HCEC 1CT (cell line): Measurements from ENCODE around the gene TMEM132D.

Experiments used
- DNase-seq: peaks from one replicate; pipeline ENCODE4 v3.0.0-alpha.2; 2017

Gene TMEM132D

DNA sequence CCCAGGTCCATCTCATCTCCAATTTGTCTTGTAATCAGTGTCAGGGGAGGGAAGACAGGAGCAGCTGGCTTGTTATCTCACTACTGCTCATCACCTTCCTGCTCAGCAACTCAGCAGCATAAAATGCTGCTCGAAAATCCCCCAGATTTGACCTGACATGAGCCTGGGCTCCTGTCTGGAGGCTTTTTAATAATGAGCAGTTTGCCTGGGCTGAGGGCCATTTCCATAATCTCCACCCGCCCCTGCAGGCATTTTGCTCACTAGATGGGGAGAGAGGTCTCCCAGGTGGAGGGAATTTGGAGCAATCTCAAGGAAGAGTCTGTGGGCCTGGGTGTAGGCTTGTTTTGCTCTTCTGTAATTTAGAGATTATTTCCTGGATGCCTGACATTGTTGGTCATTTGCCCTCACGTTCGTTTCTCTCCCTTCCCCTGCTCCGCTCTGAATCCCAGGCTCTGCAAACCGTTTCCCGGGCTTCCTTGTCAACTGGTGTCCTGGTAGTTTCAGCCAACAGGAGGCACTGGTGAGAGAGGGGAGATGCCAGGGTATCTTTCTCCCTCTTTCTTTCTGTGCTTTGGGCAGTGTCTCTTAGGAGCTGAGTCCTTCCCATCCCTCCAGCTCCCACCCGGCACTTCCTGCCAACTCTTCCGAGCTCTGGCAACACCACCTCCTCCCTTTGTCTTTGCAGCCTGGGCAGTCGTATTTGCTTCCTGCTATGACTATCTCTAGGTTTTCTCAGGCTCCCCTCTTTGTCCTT is 751.3 kb downstream of the TMEM132D start:
- no peak for DNase-seq

DNA sequence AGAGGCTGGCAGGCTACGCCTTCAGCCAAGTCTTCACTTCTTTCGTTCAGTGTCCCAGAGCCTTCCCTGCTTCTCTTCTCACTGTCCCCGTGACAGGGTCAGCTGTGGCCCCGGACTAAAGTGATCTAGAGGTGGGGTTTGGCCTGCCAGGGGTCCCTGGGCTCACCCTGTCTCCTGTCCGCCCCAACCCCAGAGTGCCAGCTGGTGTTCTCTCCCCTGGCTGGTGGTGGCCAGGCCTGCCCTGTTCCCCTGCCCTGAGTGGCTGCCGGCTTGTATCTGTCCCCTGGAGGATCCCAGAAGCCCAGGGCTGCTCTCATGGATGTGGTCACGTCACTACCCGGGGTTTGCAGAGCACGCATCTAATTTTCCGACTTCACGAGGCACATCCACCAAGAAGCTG is 753.1 kb downstream of the TMEM132D start:
- DNase-seq: no peak

DNA sequence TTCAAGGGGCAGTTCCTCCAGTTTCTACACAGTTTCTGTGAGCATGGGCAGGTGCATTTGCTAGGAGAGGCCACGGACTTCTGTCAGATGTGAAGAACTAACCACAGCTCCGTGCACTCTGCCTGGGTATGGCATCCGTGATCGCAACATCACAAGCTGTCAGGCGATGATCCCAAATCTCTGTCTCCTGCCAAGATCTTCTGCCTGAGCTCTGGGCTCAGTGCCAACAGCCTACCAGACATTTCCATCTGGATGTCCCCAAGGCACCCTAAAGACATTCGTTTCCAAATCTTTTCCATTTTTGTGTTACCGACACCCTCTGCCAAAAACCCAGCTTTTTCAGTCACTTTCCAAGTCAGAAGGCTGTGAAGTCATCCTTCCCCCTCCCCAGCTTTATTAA is 758.4 kb downstream of the TMEM132D start:
- DNase-seq: no peak

DNA sequence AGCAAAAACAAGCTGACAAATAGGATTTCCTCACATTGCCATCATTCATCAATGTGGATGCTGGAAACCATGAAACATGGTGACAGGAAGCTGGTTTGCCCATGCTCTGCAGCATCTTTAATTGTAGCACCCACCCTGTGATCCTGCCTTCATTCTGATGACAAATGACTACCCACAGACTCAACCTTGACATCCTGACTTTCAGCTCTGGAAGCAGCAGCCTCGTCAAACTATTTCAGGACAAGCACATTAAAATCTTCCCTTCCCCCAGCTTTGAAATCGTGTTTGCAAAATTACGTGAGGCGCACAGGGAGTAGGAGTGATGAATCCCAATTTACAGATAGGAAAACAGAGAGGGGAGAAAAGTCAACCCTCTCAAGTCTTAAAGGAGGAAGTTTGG is 765.0 kb downstream of the TMEM132D start:
- DNase-seq: no peak

DNA sequence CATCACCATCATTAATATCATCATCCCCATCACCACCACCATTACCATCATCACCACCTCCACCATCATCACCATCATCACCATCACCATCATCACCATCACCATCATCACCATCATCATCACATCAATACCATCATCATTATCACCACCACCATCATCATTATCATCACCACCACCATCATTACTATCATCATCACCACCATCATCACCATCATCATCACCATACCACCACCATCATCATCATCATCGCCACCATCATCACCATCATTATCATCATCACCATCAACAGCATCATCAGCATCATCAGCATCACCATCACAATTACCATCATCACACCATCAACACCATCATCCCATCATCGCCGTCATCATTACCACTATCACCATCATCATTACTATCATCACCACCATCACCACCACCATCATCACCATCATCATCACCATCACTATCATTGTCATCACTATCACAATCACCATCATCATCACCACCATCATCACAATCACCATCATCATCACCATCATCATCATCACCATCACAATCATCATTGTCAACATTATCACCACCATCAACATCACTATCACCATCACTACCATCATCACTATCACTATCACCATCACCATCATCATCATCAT is 767.0 kb downstream of the TMEM132D start:
- no peak for DNase-seq

DNA sequence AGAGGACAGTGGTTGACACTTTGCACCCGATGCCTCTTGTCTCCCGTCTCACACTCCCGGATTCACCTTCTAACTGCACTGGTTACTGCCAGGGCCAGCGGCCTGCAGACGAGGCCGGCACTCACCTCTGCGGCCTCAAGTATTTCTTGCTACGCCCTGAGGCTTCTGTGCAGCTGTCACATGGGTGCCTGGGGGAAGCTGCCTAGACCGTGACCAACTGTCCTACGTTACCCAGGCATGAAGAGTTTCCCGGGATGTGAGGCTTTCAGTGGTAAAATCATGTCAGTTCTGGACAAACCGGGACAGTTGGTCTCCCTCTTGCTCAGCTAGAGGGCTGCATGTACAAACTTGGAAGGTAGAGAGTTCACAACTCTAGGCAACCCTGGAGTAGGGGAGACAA is 776.1 kb downstream of the TMEM132D start:
- no peak for DNase-seq

DNA sequence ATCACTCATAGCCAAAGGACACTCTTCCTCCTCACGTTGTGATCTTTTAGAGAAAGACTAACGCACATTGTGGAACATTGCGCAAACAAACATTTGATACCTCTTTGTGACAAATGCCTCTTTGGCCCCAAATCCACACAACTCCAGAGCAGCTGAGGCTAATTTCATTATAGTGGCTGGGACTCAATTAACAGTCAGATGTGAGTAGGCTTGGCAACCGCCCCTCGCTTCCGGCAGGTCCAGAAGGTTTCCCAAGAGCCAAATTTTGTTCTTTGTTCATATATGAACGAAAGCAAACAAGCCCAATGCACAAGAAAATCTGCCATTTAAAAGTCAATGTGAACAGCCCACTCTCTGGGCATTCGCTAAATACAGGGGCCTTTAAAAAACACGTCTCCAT is 776.6 kb downstream of the TMEM132D start:
- DNase-seq: no peak

DNA sequence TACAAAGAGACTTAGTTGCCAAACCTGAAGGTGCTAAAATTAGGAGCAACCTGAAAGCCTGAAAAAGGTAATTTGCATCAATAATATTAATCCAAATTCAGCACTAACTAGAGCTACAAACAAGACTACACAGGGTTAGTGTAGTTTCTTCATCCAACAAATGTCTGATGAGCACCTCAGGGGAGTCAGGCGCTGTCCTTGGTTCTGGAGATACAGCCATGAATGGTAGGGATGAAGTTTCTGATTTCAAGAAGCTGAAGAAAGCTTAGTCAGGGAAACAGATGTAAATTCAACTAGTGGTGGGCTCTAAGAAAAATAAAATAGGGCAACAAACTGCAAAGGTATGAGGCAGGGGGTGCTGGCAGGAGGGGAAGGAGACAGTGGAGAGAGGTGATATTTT is 784.3 kb downstream of the TMEM132D start:
- DNase-seq: no peak

DNA sequence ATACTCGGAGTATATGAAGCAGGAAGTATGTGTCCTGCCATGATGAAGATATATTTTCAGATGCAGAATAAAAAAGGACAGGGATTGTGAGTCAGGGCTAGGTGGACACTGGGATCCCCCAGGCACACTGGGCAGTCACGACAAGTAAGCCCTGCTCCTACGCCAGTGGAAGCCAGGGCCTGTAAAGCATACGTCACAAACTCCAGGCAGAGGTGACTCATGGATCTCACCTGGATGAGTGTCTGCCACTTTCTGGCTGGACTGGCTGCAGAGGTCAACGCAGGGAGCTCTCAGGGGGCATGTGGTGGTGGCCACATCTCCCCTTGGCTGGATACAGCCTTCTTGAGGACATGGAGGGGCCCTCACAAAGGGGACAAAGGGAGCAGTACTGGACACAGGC is 788.3 kb downstream of the TMEM132D start:
- DNase-seq: no peak

DNA sequence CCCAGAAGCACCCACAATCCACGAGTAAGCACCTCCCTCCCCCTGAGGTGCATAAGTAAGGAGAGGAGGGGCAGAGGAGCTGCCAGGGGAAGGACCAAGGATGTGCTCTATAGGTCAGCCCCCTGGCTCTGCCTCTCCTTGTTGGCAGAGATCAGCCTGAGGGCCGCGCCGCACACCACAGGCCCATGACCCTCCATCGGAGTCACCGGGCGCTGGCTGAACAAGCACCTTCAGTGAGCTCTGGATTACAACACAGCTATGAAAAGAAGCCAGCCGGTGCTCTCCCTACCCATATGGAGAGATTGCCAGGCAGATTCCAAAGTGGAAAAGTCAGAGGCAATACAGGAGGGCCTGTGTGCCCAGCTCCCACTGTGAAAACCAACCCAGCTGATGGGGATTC is 793.2 kb downstream of the TMEM132D start:
- DNase-seq: no peak

DNA sequence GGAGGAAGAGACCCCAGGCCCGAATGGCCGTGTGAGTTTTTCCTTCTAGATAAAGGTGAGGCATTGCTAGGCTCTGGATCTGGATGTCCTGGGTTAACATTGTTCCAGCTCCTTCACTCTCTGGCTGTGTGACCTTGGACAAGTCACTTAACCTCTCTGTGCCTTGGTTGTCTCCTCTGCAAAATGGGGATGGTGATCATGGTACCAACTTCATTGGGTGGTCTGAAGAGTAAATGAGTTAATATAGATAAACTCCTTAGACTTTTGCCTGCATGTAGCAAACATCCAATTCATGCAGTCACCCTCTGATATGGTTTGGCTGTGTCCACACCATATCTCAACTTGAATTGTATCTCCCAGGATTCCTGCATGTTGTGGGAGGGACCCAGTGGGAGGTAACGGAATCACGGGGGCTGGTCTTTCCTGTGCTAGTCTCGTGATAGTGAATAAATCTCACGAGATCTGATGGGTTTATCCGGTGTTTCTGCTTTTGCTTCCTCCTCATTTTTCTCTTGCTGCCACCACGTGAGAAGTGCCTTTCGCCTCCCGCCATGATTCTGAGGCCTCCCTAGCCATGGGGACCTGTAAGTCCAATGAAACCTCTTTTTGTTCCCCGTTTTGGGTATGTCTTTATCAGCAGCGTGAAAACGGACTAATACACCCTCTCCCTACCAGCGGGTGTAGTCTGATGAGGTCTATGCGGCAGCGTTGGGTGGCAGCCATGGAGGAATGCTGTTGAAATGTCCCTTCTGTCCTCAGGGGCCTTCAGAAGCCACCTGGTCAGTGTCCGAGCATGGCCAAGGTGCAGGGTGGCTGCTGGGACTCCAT is 794.4 kb downstream of the TMEM132D start:
- DNase-seq: no peak

DNA sequence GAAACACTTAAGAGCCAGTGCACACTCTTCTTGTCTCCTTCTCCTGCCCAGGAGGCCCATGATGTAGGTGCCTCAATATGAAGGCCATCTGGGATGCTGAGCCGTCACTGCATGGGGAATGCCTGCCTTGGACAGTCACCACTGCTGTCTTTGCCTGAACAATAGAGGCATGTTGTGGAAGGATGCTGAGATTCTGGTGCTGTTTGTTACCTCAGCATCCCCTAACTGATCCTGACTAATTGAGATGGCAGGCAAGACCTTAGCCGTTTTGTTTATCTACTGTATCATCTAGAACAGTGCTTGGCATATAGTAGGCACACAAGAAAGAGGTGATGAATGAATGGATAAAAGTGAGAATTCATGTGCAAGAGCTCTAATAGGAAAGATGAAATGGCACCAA is 797.1 kb downstream of the TMEM132D start:
- DNase-seq: no peak

DNA sequence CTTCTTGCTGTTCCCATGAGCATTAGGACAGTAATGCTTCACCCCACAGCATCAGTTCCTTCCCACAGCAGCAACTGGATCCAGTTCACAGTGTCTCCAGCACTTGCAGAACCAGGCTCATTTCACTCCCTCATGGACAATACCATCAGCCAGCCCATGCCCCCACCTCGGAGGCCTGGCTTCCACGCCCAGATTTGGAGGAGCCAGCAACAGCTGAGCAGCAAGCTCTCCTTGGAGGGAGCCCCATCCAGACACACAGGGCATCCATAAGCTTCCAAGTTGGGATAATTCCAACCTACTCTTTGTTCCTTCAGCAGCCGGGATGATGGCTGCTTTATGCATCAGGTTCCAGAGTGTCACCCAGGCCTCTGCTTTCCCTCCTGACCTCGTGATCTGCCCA is 800.6 kb downstream of the TMEM132D start:
- DNase-seq: no peak

DNA sequence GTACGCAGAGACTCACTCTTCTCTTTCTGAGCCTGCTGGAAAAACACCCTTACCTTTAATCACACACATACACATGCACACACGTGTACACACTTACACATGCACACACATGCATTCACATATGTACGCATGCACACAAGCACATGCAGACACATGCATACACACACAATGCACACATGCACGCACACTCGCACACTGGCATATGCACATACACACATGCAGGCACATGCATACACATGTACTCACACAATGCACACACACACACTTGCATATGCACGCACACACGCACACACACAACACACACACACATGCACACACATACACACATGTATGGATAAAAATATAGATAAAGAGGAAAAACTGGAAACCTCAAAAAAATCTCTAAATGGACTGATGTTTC is 801.6 kb downstream of the TMEM132D start:
- DNase-seq: no peak

DNA sequence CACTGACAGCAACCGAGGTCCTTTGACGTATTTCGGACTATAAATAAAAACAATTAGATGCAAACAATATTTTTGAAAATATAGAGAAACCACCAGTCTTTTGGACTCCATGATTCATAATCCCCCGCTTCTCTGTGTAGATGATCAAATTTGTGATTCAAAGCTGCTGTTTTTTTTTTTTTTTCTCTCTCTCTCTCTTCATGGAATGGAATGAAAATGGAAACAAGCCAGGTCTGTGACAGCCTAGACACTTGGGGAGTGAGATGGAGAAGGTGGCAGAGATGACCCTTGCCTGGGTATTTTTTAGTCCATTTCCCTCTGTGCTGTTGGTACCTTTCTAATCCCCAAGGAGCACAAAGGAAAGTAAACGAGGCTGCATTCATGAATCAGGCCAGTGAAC is 802.0 kb downstream of the TMEM132D start:
- no peak for DNase-seq

DNA sequence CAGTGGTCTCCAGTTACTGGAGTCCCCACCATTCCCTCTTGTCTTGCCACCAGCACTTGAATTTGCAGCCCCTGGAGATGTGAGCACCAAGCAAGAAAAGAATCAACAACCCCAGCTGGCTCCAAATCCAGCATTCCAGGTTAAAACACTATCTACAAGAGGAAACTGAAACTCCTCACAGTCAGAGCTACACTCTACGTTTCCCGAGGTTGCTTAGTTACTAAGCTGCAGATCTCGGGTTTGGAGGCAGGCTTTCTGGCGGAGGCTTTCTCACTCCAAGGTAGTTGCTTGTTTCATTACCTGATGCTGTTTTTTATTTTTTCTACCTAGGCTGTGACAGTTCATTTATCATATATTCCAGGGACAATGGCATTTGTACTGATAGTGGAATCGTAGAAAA is 802.4 kb downstream of the TMEM132D start:
- DNase-seq: no peak

DNA sequence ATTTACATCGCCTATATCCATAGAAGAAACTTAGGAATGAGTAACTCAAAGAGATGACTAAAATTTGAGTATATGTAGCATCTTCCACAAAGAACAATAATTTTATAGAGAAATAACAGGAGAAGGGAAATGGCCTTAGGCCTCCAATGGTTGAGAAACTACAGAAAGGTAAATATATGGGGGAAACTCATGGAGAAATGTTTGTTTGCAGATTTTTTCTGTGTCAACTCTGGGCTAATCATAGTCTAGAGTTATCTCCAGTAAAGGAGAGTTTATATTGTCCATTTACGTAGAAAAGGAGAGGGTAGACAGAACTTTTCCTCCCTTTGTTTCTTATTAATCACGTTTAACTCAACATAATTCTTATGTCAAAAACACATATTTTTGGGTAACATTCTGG is 806.4 kb downstream of the TMEM132D start:
- DNase-seq: no peak

DNA sequence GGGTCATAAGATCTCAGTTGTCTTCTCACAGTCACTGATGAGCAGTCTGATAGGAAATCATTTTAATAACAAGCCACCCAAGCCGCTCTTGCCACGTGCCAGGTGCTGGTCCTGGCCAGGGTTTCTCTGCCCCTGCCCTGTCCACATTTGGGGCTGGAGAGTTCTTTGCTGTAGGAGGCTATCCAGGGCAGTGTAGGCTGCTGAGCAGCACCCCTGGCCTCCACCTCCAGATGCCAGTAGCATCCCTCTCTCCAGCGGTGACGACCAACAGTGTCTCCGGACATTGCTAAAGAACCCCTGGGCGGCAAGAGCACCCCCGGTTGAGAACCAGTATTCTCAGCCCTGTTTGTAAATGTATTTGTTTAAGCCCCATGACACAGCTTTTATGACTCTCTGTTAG is 806.9 kb downstream of the TMEM132D start:
- DNase-seq: no peak

DNA sequence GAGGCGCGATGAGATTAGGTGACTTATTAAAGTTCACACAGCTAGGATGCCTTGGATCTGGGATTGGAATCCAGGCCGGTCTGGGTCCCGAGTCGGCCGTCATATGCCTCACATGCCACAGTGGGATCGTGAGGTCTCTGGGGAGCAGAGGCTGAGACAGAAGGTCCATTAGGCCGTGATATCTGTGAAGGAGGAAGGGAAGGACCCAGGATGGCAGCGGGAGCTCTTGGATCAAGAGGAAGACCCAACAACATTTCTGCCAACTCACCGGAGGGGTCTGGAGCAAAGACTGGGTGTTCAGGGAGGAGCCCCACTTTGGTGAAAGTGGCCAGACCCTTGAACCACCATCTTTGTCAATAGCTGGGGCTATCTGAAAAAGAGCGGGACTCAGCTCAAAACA is 807.6 kb downstream of the TMEM132D start:
- DNase-seq: no peak

DNA sequence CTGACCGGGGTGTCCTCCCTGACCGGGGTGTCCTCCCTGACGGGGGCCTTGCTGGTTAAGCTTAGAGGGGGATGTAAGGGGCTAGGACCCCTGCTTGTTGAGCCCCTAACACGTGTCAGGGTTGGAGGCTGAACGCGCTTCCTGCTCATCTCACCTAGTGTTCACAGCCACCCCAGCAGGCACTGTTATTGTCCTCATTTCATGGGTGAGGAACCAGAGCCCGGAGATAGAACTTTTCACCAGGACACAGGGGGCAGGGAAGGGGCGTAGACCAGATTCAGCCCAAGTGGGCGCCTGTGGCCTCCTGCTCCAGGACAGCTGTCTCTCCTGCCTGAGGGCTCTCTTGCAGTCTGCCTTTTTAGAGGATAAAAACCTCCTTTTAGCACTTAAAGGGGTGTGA is 814.2 kb downstream of the TMEM132D start:
- no peak for DNase-seq

DNA sequence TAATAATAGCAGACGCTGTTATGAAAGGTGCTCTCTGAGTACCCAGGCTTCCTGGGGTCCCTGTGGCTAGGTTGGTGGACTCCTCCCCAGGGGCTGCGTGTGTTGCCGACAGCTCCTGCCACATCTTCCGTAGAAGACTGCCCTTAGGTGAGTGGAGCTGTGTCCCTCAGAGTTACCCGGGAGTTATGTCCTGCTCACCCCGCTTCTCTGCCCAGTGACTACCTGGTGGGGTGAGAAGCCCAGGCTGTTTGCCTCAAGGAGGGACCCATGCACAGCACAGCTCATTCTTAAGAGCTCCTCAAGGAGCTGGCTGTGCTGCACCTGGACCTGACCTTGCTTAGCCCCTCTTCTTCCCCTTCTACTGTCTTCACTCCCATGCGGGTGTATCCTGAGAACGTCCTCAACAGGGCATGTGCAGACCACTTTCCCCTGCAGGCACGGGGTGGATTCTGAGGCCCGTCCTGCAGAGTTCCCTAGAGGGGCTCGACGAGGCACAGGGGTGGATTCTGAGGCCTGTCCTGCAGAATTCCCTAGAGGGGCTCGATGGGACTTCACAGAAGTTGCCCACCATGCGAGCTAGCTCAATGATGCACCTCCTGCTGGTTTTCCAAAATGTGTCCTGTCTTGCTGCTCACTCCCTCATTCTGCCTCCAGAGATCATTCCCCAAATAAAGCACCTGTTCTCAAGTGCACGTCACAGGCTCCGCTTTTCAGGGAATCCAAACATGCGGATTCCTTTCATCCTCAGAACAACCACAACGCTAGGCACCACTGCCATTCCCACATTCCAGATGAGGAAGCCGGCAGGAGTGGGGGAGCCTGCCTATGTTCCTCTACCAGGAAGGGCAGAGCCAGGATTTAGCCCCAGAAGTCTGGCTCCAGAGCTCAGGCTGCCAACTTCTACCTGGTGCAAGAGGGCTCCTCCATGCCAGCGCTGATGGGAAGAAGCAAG is 818.7 kb downstream of the TMEM132D start:
- DNase-seq: no peak

DNA sequence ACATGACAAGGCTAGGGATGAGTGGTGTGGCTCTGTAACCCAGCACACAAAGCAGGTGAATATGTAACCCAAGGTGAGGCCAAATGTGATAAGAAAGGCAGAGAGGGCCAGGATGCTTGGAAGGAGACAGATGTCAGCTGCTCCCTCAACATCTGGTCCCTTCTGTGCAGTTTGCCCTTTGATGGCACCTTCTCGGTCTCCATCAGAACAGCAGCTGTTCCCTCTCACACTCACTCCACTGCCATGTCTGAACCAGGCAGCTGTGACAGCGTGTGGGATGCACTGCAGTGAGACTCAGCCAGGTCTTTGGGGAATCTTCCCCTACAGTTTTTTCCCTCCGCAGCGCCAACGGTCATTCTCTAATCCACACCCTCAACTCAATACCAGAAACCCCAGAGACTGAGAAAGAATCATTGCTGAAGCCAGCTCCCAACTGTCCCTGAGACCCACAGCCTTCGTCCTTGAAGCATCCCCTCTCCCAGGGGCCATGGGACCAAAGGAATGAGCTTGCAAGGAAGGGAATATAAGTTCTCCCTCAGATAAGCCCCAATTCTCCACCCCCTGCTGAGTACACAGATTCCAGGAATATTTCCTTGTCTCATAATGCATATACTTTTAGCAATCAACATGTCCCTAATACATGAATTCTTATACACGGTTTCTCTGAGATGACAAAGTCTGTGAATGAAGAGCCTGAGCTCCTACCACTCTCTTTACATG is 820.5 kb downstream of the TMEM132D start:
- DNase-seq: no peak
